CD4-positive, alpha-beta T cell (primary cell): ENCODE results near the gene CACNA2D1. TPM values are rescaled to one million over a fixed set of nuclear protein-coding genes. Genes with fewer than 3 reads are reported as not detected.

Source experiments
- ATAC-seq: fragments of 200-7000 bp; cut with Tn5 transposase; one replicate; pipeline ENCODE4 v1.10.0; 2022; ENCODE audit warnings: mild to moderate bottlenecking; ENCODE audit not compliant: poor library complexity
- CTCF ChIA-PET: fragments of 350-600 bp; sonication (Branson Sonifier 250); formaldehyde crosslinking; loops from one replicate; lab custom pipeline; 2021; ENCODE audit warnings: antibody characterized with exemption, inconsistent platforms; lab: Charles Lee
- POLR2A ChIA-PET: fragments of 350-600 bp; sonication (Branson Sonifier 250); formaldehyde crosslinking; loops from one replicate; lab custom pipeline; 2021; ENCODE audit warnings: antibody characterized with exemption, inconsistent platforms; lab: Charles Lee
- DNase-seq, 14 experiments: peaks; one replicate each; pipeline ENCODE4 v3.0.0-alpha.2; 2013 to 2020; ENCODE audit warnings: mixed read lengths in 2 of 14
- H3K27ac ChIP-seq, 2 donors: one replicate each; pipeline versions ENCODE4 v1.5.1 to v1.7.0; 2013; ENCODE audit warnings: low read length in 2 of 2, low read depth in 1 of 2, mild to moderate bottlenecking in 1 of 2
- H3K27me3 ChIP-seq, 2 experiments: 1 replicate in 1 of 2; 2 replicates in 1 of 2; pipeline versions ENCODE4 v1.6.1 to v1.7.0; 2013; ENCODE audit warnings: low read length in 2 of 2, control low read depth in 1 of 2, mild to moderate bottlenecking in 1 of 2, moderate library complexity in 1 of 2; ENCODE audit not compliant: insufficient read depth in 2 of 2, control insufficient read depth in 1 of 2
- H3K36me3 ChIP-seq: one replicate; pipeline ENCODE4 v1.6.1; 2013; ENCODE audit warnings: low read length, control low read depth; ENCODE audit not compliant: insufficient read depth
- H3K4me1 ChIP-seq: one replicate; pipeline ENCODE4 v1.6.1; 2013; ENCODE audit warnings: low read length, control low read depth; ENCODE audit not compliant: insufficient read depth
- H3K4me3 ChIP-seq: one replicate; pipeline ENCODE4 v1.5.1; 2013; ENCODE audit warnings: mild to moderate bottlenecking, low read length, moderate library complexity
- H3K9me3 ChIP-seq, 2 experiments: 1 replicate in 1 of 2; 2 replicates in 1 of 2; pipeline versions ENCODE4 v1.6.1 to v1.7.0; 2013; ENCODE audit warnings: low read length in 2 of 2, mild to moderate bottlenecking in 2 of 2, control low read depth in 1 of 2, moderate library complexity in 1 of 2; ENCODE audit not compliant: control insufficient read depth in 1 of 2, insufficient read depth in 1 of 2
- H3K27ac Mint-ChIP-seq: one replicate; pipeline ENCODE4 v1.8.0; 2020; ENCODE audit warnings: mixed read lengths
- H3K27me3 Mint-ChIP-seq: one replicate; pipeline ENCODE4 v1.8.0; 2021; ENCODE audit warnings: mixed read lengths
- H3K36me3 Mint-ChIP-seq: one replicate; pipeline ENCODE4 v1.8.0; 2021; ENCODE audit warnings: low read depth, mixed read lengths
- H3K4me1 Mint-ChIP-seq: one replicate; pipeline ENCODE4 v1.8.0; 2021; ENCODE audit warnings: low read depth, mixed read lengths
- H3K4me3 Mint-ChIP-seq: one replicate; pipeline ENCODE4 v1.8.0; 2020; ENCODE audit warnings: mild to moderate bottlenecking, mixed read lengths
- H3K9me3 Mint-ChIP-seq: one replicate; pipeline ENCODE4 v1.8.0; 2020; ENCODE audit warnings: mixed read lengths
- intact Hi-C, 2 experiments: fragments of 100-400 bp; cut with DNase I in 1 of 2; cut with micrococcal nuclease in 1 of 2; formaldehyde crosslinking; loops; one replicate each; pipeline versions ENCODE4 v1.15.1 to v1.9.0; 2023 to 2025; cut with DNase I, micrococcal nuclease
- total RNA-seq, 174 experiments: library from RNA in 2 of 174; stranded (reverse) in 2 of 174; gene quantifications; one replicate each; pipeline ENCODE4 v1.2.3 and lab custom pipeline; 2021 to 2026
- TF ChIP-seq, protein P1 (sequence below): fragments of 200-600 bp; IDR thresholded peaks from one replicate; pipeline ENCODE4 v1.8.0; 2022; ENCODE audit warnings: antibody characterized with exemption, mild to moderate bottlenecking

CACNA2D1 gene
- total RNA-seq, 2 experiments from 2014 or later, result not detected

GRCh38 chr7:82360591-82361368 is 82.8 kb downstream of the CACNA2D1 start:
- Histone ChIP-seq H3K4me3 (no peak overlapping the region), H3K27me3 (no peaks in the 10 kb centered on the region), H3K4me1 (no peaks in the 10 kb centered on the region), H3K9me3 (no peaks in the 10 kb centered on the region), H3K36me3 (no peaks in the 10 kb centered on the region), H3K27ac (no peak overlapping the region)
- Mint-ChIP-seq H3K27me3 (no peaks in the 10 kb centered on the region), H3K9me3 (no peaks in the 10 kb centered on the region), H3K4me1 (no peaks in the 10 kb centered on the region), H3K27ac (no peak overlapping the region), H3K4me3 (no peak overlapping the region), H3K36me3 (no peaks in the 10 kb centered on the region)
- TF ChIP-seq, protein P1, sequence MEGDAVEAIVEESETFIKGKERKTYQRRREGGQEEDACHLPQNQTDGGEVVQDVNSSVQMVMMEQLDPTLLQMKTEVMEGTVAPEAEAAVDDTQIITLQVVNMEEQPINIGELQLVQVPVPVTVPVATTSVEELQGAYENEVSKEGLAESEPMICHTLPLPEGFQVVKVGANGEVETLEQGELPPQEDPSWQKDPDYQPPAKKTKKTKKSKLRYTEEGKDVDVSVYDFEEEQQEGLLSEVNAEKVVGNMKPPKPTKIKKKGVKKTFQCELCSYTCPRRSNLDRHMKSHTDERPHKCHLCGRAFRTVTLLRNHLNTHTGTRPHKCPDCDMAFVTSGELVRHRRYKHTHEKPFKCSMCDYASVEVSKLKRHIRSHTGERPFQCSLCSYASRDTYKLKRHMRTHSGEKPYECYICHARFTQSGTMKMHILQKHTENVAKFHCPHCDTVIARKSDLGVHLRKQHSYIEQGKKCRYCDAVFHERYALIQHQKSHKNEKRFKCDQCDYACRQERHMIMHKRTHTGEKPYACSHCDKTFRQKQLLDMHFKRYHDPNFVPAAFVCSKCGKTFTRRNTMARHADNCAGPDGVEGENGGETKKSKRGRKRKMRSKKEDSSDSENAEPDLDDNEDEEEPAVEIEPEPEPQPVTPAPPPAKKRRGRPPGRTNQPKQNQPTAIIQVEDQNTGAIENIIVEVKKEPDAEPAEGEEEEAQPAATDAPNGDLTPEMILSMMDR, result no peak
- ATAC-seq (no peak), DNase-seq (no peak)
- intact Hi-C loops, result no loop called here
- POLR2A ChIA-PET, result no interaction called here
- CTCF ChIA-PET, result no interaction called here

DNA sequence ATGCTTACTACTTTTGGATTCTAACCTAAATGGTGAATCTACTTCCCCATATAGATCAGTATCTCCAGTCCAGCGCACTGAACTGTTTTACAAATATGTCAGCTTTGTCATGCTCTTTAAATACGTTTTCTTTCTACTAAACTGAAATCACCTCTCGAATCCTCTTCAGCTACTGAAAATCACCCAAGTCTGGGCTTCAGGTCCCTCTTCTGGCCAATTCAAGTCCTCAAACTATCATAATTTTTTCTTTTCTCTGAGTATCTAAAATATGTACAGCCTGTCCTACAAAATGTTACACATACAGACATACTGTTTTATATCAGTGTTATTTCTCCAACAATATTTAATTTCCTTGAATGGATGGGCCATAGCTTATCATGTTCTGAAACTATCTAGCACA is 84.2 kb downstream of the CACNA2D1 start:
- no peak for ATAC-seq
- H3K4me1 Mint-ChIP-seq, result no peaks in the 10 kb centered on the region
- no peaks in the 10 kb centered on the region for H3K9me3 Mint-ChIP-seq
- intact Hi-C loops, result no loop called here
- no peaks in the 10 kb centered on the region for H3K36me3 ChIP-seq
- H3K27me3 ChIP-seq, result no peaks in the 10 kb centered on the region
- no peaks in the 10 kb centered on the region for H3K27me3 Mint-ChIP-seq
- DNase-seq, result no peak
- no peak overlapping the region for H3K4me3 Mint-ChIP-seq
- no peaks in the 10 kb centered on the region for H3K4me1 ChIP-seq
- no peaks in the 10 kb centered on the region for H3K9me3 ChIP-seq
- H3K36me3 Mint-ChIP-seq, result no peaks in the 10 kb centered on the region
- no peak overlapping the region for H3K27ac Mint-ChIP-seq
- no peak overlapping the region for H3K27ac ChIP-seq
- POLR2A ChIA-PET, result no interaction called here
- TF ChIP-seq, protein P1, result no peak
- no peak overlapping the region for H3K4me3 ChIP-seq
- CTCF ChIA-PET, result no interaction called here

GRCh38 chr7:82358923-82359322 is 84.7 kb downstream of the CACNA2D1 start:
- no peak overlapping the region for H3K4me3 Mint-ChIP-seq
- intact Hi-C loops, result no loop called here
- H3K4me3 ChIP-seq, result no peak overlapping the region
- TF ChIP-seq, protein P1, result no peak
- no peaks in the 10 kb centered on the region for H3K4me1 Mint-ChIP-seq
- H3K9me3 ChIP-seq, result no peaks in the 10 kb centered on the region
- H3K27ac ChIP-seq, result no peak overlapping the region
- no peaks in the 10 kb centered on the region for H3K4me1 ChIP-seq
- H3K36me3 ChIP-seq, result no peaks in the 10 kb centered on the region
- ChIA-PET POLR2A (no interaction called here), CTCF (no interaction called here)
- H3K27me3 Mint-ChIP-seq, result no peaks in the 10 kb centered on the region
- ATAC-seq, result no peak
- no peaks in the 10 kb centered on the region for H3K27me3 ChIP-seq
- H3K9me3 Mint-ChIP-seq, result no peaks in the 10 kb centered on the region
- H3K27ac Mint-ChIP-seq, result no peak overlapping the region
- no peaks in the 10 kb centered on the region for H3K36me3 Mint-ChIP-seq
- DNase-seq, result no peak
